CMK (cell line): Measurements from ENCODE around the gene CYP3A4.
"Not testable (repeated sequence)": the region's sequence is repeated elsewhere in the genome, so short reads cannot be mapped to it uniquely, and the experiment has no call there.

ENCODE experiments used
- DNase-seq: peaks from one replicate; pipeline ENCODE4 v3.0.0-alpha.2; 2010; ENCODE audit warnings: low read depth

The CYP3A4 gene

DNA sequence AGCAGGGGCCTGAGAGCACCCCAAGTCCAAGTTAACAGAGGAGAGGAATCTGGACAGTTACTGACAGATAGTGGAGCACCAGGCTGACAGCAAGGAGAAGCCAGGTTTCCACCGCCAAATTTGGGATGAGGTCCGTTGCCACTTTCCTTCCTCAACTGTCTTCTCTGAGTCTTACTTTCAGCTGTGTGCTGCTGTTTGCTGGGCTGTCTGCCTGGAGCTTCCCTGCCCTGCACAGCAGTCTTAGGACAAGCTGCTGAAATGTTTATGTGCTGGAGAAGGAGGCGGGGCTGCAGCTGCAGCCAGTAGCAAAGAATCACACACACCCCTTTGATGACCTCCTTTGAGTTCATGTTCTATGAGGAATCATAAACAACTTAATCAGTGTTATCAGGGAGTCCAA lies 31.6 kb downstream of the CYP3A4 start:
- DNase-seq = no peak

DNA sequence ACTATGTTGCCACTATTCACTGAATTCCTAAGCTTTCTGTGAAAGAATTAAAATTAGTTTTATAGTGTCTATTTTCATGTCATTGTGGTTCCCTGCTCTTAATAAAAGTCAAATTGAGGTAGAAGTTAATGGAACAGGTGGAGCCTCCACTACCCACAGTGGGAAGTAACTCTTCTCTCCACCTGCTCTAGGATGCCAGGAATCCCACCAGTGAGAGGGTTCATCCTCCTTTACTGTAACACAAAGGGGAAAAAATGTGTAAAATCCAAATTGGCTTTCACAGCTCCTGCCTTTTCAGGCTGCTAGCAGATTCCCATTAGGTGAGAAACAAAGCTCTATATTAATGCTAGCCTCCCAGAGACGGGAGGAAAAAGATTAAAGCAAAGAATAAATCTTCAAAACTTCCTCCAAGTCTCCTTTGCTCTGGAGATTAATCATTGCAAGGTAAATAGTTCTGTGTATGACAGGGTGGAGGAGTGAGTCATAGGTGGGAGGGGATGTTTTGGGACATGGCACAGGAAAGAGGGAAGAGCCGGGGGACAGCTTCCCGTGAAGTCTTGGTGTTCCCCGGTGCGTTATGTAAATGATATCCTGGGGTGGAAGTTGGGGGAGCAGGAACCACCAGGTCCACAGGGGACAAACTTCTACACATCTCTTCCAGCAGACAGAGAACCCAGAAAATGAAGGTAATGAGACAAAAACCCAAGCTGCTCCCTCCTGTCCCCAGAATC lies 32.5 kb downstream of the CYP3A4 start:
- DNase-seq = not testable (repeated sequence)

DNA sequence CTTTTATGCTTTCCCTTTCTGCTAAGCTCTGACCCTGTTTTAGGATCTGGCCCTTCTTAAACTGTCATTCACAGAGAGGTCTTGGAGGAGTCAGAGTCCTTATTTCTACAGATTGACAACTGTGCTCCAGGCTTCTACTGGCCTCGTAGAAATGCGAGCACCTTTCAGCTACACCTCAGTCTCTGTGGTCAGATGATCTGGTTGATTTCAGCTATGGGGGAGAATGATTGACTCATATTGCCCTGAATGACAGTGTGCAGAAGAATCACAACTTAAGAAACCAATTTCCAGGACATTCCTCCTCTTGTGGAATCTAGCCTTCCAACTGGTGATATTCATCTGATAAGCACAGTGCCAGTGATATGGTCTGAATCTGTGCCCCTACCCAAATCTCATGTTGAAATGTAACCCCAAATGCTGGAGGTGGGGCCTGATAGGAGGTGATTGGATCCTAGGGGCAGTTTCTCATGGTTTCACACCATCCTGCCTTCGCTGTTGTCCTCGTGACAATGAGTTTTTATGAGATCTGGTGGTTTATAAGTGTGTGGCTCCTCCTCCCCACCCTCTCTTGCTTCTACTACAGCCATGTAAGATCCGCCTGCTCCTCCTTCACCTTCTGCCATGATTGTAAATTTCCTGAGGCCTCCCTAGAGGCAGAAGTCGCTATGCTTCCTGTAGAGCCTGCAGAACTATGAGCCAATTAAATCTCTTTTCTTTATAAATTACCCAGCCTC lies 35.0 kb downstream of the CYP3A4 start:
- no peak for DNase-seq

DNA sequence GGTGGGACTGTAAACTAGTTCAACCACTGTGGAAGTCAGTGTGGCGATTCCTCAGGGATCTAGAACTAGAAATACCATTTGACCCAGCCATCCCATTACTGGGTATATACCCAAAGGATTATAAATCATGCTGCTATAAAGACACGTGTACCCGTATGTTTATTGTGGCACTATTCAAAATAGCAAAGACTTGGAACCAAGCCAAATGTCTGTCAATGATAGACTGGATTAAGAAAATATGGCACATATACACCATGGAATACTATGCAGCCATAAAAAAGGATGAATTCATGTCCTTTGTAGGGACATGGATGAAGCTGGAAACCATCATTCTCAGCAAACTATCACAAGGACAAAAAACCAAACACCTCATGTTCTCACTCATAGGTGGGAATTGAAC lies 37.1 kb downstream of the CYP3A4 start:
- not testable (repeated sequence) for DNase-seq

DNA sequence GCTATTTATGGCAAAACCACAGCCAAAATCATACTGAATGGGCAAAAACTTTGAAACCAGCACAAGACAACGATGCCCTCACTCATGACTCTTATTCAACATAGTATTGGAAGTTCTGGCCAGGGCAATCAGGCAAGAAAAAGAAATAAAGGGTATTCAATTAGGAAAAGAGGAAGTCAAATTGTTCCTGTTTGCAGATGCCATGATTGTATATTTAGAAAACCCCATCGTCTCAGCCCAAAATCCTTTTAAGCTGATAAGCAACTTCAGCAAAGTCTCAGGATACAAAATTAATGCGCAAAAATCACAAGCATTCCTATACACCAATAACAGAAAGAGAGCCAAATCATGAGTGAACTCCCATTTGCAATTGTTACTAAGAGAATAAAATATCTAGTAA lies 38.6 kb downstream of the CYP3A4 start:
- not testable (repeated sequence) for DNase-seq

DNA sequence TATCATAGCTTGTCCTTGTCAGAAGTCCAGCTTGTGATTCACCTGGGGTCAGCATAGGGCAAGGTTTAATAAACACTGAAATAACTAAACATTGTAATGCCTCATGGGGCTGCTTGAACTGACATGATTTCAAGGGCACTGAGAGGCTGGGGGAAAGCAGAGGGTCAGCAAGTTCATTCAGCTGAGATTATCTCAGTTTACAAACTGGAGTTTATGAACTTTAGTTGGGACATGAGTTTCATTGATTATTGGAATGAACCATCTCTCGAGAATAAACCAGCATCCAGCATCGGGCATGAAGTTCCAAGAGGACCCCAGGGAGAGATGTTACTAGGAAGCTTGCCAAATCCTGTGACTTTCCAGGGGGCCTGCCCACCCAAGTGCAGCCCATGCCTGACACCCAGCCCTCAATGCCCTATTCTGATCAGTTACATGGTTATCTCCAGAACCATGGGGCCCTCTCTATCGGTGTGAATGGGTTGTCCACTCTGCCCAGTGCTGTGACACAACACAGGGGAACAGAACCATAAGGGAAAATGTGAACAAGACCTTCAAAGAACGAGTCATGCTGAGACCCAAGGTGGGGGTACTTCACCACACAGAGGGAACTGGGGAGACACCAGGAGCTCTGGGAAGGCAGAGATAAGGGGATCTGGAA lies 41.1 kb downstream of the CYP3A4 start:
- no peak for DNase-seq

DNA sequence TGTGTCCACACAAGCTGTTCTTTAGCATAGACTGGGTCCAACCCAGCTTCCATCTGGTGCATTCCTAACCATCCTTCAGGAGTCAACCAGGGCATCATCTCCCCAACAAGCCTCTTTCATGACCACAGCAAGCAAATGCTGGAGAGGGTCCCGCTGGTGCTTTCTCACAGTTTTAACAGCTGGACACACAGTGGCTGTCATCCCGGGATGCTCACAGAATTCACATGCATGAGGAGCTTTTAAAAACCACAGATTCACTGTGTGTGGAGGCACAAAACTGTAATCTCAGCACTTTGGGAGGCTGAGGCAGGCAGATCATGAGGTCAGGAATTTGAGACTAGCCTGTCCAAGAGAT lies 42.6 kb downstream of the CYP3A4 start:
- no peak for DNase-seq

DNA sequence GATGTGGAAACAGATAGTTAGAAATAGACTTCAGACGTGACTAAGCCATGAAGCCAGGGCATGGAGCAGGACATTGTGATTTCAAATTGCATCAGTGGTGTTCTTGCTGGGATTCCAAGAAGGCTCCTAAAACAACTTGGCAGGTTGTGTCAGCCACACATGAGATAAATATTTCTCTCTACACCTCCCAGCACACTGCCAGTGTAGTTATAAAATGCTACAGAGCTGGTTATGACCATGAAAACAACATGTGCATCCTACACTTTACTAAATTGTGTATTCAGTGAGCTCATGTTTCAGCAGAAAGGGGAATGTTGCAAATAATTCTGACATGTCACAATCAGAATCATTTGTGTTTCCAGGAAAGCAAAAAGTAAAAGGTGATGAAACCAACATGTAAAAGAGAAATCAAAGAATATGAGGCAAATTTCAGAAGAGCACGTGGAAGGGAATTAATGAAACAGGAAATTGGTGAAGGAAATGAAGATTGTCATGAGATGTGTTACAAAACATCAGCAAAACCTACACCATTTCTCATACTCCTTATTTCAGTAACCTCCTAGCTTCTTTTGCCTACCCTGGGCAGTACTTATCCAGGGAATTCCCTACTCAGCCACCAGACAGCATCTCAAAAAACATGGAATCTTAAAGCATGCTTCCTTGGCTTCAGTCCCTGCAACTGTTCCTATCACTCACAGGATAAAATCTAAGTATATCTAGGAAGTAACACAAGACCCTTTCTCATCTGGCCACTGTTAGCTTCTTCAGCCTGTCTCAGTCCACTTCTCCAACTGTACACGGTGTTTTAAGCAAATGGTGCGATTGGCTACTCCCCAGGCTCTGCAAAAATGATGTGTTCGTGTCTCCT lies 43.2 kb downstream of the CYP3A4 start:
- DNase-seq = no peak

DNA sequence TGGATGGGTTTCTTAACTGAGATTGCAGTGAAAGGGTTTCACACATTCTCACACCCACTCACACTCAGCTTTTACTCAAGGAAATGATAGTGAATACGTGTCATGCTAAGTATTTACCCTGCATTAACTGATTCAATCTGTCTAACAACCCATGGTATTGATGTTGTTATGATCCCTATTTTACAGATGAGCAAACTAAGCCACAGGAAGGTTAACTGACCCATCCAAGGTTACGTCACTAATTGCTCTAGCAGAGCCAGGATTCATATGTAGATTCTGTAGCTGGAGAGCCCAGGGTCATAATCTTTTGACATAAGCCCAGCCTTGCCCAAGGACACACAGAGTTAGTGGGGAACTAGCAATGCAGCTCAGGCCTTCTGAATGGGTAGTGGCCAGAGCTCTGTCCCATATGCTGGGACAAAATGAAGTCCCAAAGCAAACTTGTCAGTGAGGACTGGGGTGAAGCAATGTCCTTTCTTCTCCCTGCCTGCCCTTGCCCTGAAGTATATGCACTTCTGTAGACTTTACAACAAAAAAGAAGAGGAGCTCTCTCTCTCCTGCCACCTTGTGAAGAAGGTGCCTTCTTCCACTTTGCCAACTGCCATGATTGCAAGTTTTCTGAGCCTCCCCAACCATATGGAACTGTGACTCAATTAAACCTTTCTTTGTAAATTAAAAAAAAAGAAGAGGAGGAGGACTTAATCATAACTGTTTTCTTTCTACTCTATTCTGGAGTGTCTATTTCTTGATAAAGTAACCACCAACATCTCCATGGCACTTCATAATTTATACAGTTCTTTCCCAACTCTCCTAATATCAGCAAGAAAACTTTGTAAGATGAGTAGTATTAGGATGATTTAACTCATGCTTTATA lies 44.0 kb downstream of the CYP3A4 start:
- no peak for DNase-seq

DNA sequence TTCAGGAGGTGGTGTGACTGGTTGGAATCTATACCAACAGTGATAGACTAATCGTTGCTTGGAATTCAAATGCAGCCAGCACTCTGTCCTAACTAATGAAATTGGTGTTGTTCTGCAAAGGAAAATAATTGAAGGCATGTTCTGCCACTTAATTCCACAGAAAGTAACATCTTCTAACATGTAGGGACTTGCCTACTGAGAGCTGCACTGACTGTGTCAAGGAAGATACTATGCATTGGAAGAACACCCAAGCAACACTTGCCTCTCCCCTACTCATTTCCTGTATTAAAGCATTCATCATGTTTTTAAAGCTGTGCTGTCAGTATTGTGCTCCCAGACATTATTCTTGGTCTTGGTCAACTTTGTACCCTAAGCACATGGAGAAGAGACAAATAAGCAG lies 46.3 kb downstream of the CYP3A4 start:
- DNase-seq = no peak

DNA sequence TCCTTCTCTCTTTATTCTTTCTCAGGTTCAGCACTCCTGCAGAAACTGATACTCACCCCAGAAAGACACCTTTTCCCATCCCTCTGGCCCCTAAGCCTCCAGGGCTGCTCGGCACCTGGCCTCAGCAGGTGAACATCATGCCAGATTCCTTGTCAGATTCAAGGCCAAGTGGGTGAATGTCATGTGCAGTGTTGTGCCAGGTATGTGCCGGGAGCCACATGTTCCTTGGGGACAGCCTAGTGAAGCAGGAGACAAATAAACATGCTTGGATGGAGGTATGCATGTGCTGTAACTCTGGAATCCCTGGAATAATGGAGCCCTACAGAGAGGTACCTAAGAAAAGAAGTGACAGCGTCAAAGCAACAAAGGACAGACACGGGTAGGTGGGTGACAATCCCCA lies 47.3 kb downstream of the CYP3A4 start:
- not testable (repeated sequence) for DNase-seq

DNA sequence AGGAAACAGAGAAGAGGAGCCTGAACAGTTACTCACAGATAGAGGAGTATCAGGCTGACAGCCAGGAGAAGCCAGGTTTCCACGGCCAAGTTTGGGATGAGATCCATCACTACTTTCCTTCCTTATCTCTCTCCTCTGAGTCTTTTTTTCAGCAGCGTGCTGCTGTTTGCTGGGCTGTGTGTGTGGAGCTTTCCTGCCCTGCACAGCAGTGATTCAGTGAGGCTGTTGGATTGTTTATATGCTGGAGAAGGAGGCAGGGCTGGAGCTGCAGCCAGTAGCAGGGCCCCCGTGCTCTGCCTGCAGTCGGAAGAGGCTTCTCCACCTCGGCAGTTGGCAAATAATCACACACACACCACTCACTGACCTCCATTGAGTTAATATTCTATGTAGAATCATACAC lies 49.0 kb downstream of the CYP3A4 start, which contains the start of gene CYP3A7:
Gene CYP3A7 (minus strand): TSS at position 210 of the 400 bp plus-strand sequence. CDS start 103 bp downstream, at position 107.
- DNase-seq = no peak

DNA sequence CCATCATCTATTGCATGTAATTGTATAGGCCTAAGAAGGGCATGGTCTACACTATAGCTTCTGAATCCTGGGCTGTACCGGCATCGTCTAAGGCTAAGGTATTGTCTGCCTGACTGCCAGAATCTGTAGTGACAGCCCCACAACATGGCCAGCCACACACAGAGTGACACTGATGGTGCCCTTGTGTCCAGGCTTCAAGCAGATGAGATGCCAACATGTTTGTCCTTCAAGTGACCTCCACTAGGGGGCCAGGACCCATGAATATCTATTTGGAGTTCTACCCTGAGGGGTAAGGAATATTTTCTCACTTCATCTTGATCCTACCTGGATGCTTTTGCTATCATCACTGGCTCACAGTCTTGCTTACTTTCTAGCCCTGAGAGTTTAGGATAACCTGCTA lies 50.5 kb downstream of the CYP3A4 start:
- no peak for DNase-seq

DNA sequence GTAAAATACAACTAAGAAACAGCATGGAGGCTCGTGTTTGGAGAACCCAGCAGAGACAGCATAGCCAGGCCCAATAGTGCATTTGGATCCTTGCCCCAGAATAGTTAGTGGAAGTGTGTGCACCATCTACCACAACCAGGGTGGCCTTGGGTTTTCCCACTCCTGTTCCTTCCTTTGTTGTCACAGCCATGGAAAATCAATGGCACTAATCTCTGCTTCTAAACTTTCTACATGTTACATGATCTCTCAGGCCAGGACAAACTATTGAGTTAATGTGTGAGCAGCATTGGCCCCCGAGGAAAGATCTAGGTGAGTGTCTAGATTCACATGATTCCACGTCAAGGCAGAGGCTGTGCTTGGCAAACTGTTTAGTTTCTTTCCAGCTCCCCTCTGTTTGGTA lies 51.0 kb downstream of the CYP3A4 start:
- DNase-seq = no peak

DNA sequence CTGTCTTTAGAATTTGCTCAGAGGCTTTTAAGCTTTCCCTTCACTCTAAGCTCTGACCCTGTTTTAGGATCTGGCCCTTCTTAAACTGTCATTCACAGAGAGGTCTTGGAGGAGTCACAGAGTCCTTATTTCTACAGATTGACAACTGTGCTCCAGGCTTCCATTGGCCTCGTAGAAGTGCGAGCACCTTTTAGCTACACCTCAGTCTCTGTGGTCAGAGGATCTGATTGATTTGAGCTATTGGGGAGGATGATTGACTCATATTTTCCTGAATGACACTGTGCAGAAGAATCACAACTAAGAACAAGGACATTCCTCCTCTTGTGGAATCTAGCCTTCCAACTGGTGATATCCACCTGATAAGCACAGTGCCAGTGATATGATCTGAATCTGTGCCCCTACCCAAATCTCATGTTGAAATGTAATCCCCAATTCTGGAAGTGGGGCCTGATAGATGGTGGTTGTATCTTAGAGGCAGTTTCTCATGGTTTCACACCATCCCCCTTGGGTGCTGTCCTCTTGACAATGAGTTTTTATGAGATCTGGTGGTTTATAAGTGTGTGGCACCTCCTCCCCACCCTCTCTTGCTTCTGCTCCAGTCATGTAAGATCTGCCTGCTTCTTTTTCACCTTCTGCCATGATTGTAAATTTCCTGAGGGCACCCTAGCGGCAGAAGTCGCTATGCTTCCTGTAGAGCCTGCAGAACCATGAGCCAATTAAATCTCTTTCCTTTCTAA lies 52.2 kb downstream of the CYP3A4 start:
- DNase-seq = no peak

DNA sequence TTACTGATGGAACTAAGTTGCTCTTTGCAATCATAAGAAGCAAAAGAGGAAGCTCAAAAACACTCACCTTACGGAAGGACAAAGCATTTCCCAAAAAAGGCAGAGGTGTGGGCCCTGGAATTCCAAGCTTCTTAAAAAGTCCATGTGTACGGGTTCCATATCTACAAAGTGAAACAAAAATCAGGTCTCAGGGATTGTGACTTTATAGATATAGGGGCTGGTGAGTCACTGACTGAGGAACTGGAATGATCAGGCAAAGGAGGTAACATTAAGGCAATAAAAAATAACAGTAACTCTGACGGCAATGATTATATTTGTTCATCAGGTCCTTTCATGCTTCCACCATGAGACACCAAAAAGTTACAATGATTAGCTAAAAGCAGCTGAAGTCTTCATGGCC lies 53.0 kb downstream of the CYP3A4 start:
- no peak for DNase-seq

DNA sequence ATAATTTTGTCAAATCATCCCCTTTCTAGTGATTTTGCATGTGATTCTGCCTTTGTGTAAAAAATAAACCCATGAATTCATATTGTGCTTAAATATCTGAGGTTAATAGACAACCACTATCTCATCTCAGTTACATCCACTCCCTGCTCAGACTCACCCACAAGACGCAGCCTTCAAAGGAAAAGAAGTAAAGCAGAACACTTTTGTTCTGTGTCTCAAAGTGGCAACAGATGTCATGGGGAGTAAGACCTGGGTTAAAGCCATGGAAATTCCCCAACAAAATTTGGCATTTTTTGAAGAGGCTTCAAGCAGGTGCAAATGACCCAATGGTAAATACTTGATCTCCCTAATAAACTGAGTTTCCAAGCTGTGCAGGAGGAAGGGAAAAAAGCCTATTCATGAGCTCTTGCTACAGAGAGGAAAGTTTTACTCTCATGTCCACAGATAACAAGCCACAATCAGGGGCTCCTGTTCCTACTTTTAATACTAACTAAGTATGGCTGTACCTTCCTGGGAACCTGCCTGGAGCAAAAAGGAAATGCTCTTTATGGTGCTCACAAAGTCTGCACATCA lies 53.7 kb downstream of the CYP3A4 start:
- DNase-seq = no peak

DNA sequence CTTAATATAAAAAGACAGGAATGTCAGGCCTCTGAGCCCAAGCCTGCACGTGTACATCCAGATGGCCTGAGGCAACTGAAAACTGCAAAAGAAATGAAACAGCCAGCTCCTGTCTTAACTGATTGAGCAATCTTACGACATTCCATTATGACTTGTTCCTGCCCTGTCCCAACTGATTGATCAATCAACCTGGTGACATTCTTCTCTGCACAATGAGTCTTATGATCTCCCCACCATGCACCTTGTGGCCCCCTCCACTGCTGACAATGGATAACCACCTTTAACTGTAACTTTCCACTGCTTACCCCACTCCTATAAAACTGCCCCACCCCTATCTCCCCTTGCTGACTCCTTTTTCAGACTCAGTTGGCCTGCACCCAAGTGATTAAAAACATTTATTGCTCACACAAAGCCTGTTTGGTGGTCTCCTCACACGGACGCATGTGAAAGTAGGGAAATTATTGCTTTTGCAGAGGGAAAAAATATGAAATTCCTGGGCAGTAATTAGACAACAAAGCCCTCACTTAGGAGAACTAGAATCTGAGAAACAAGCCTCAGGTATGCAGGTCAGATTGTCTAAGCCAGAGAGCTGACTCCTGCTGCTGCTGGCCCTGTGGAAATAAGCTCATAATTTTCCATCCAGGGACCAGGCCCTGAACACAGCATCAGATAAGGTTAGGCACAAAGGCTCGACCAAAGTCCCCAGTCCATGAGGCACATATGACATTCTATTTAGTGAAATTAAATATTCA lies 54.3 kb downstream of the CYP3A4 start:
- no peak for DNase-seq

DNA sequence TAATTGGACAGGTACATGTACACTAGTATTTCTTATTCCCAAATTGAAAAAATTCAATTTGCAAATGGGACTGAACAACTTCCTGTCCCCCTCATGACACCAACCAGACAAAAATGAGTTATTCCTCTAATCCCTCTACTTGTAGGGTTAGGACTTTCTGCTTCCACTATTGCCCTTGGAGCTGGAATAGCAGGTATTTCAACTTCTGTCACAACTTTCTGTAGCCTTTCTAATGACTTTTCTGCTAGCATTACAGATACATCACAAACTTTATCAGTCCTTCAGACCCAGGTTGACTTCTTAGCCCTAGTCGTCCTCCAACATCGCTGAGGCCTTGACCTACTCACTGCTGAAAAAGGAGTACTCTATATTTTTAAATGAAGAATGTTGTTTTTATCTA lies 55.4 kb downstream of the CYP3A4 start:
- DNase-seq = no peak
